ENCODE results near the gene ZSCAN21.

ZSCAN21 gene

DNA sequence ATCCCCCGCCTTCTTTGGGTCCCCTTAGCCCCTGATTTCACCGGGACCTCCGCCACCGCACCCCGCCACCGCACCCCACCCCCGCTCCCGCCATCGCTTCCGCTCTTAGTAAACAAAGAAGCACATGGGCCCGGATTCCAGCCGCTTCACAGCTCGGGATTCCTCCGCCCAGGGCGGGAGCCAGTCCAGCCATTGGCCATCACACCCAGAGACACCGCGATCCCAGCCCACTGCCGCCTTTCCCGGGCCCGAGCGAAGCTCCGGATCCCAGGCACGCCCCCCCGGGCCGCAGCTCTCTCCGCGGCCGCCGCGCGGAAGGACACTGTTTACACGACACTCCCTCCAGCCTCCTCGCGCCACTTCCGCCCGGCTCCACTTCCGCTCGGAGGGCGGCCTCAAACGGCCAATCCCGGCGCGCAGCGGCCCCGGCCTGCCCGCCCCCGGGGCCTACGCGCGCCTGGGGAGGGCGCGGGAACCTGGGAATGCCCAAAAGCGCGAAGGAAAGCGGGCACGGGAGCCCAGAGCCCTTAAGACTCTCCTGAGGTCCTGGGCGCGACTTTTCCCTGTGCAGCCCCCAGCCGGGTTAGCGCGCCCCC, 50.9 kb downstream of the ZSCAN21 start:
- peak; percentile 95 for DNase-seq (ENCODE audit: low spot score)

- peak; percentile 100 for DNase-seq (ENCODE audit: low spot score)
These were observed 51.7 kb downstream of the ZSCAN21 start, which contains the start of the genes AP4M1 and MCM7 for GRCh38 chr7:100101016-100101862. Gene AP4M1, plus strand, starts transcription at chr7:100101643. Its CDS starts 72 bp downstream, at chr7:100101715. Gene MCM7, minus strand, starts transcription at chr7:100101397. Its CDS starts 103 bp downstream, at chr7:100101294.

GRCh38 chr7:100102950-100103840, 53.6 kb downstream of the ZSCAN21 start:
- DNase-seq (ENCODE audit: low spot score), result peak; percentile 58

- DNase-seq (ENCODE audit: low spot score), result no peak
These were observed 56.0 kb downstream of the ZSCAN21 start for GRCh38 chr7:100105534-100105933.

DNA sequence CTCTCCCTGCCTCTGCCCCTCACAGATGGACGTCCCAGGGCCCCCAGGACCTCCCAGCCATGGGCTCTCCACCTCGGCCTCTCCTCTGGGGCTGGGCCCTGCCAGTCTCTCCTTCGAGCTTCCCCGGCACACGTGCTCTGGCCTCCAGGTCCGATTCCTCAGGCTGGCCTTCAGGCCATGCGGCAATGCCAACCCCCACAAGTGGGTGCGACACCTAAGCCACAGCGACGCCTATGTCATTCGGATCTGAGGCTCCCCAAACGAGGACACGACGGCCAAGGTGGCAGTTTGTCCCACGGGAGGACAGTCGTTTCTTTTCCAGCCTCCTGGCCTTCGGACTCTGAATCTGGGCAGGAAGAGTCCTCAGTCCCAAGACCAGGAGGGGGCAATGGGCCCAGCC, 57.1 kb downstream of the ZSCAN21 start:
- DNase-seq (ENCODE audit: low spot score), result no peak

- no peak for DNase-seq (ENCODE audit: low spot score)
These were observed 57.7 kb downstream of the ZSCAN21 start for GRCh38 chr7:100107125-100107737.

DNA sequence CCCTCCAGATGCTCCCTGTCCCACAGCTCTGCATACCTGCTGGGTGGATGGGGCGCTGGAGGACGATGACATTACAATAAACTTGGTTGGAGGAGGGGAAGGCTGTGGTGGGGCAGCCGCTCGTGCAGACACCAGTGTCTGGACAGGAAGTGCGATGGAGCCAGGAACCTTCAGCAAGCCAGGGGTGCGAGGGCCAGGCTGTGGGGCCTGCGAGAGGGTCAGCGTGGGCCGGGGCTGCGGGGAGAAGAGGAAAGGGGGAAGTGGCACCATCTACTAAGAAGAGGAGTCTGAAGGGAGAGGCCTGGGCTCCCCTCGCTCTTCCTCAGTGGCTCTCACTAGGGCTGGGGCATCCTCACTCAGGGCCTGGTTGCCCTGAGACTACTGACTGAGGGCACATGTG, 58.3 kb downstream of the ZSCAN21 start:
- DNase-seq (ENCODE audit: low spot score), result no peak

- no peak for DNase-seq (ENCODE audit: low spot score)
These were observed 60.1 kb downstream of the ZSCAN21 start for GRCh38 chr7:100109521-100110163.

DNA sequence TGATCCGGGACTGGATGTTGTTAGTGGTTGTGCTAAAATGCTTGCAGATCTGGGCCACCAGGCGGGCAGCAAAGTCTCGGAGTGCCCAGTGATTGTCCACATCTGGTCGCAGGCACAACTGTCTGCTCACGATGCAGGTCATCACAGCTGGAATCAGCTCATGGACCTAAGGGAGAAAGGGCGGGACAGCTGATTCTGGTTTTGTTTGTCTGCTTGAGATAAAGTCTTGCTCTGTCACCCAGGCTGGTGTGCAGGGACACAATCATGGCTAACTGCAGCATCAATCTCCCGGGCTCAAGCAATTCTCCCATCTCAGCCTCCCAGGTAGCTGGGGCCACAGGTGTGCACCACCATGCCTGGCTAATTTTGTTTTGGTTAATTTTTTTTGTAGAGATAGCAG, 61.6 kb downstream of the ZSCAN21 start:
- DNase-seq (ENCODE audit: low spot score), result no peak

DNA sequence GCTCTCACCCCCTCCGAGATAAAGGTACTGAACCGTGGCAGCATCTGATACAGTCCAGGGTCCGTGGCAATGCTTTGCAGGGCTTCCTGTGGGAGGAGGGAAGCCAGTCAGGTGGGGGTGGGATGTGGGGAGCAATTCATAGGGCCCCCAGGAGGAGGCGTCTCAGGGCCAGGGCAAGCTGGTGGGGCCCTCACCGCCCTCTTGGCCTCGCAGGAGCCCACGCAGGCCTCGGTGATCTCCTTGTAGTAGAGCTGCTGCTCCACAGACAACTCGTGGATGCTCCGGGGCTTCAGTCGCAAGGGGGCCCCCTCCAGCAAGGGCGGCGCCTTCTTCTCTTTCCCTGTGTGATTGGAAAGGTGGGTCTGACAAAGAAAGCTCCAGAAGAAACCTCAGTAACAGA, 62.3 kb downstream of the ZSCAN21 start:
- no peak for DNase-seq (ENCODE audit: low spot score)

Data from RKO (cell line).